Activated T-cell treated with anti-CD3 and anti-CD28 coated beads for 1 hour (primary cell): Measurements from ENCODE around the gene CTNNBIP1.

Source experiments
- DNase-seq: peaks from one replicate; pipeline ENCODE4 v3.0.0-alpha.2; 2020; ENCODE audit warnings: low read depth

The CTNNBIP1 gene

GRCh38 chr1:9853249-9853595 lies 56.8 kb downstream of the CTNNBIP1 start:
- no peak for DNase-seq

- no peak for DNase-seq
Observed at GRCh38 chr1:9852410-9853248, 57.4 kb downstream of the CTNNBIP1 start.

- no peak for DNase-seq
Observed at GRCh38 chr1:9852004-9852403, 58.1 kb downstream of the CTNNBIP1 start.

- DNase-seq, result no peak
Observed at GRCh38 chr1:9850442-9851162, 59.5 kb downstream of the CTNNBIP1 start.

- DNase-seq, result no peak
Observed at GRCh38 chr1:9849691-9850441, 60.2 kb downstream of the CTNNBIP1 start.

- no peak for DNase-seq
Observed at GRCh38 chr1:9848022-9848421, 62.0 kb downstream of the CTNNBIP1 start.

- no peak for DNase-seq
Observed at GRCh38 chr1:9847269-9847668, 62.8 kb downstream of the CTNNBIP1 start.

- no peak for DNase-seq
Observed at GRCh38 chr1:9846611-9847171, 63.4 kb downstream of the CTNNBIP1 start.

- DNase-seq, result no peak
Observed at GRCh38 chr1:9845914-9846313, 64.2 kb downstream of the CTNNBIP1 start.

- DNase-seq, result no peak
Observed at GRCh38 chr1:9844756-9845155, 65.3 kb downstream of the CTNNBIP1 start.

- no peak for DNase-seq
Observed at GRCh38 chr1:9844106-9844505, 66.0 kb downstream of the CTNNBIP1 start.

GRCh38 chr1:9843576-9843945 lies 66.5 kb downstream of the CTNNBIP1 start:
- DNase-seq, result no peak

GRCh38 chr1:9842781-9843575 lies 67.1 kb downstream of the CTNNBIP1 start:
- DNase-seq, result no peak

- DNase-seq, result no peak
Observed at GRCh38 chr1:9842073-9842711, 67.9 kb downstream of the CTNNBIP1 start.

GRCh38 chr1:9841460-9841859 lies 68.6 kb downstream of the CTNNBIP1 start:
- no peak for DNase-seq

- no peak for DNase-seq
Observed at GRCh38 chr1:9840176-9840575, 69.9 kb downstream of the CTNNBIP1 start.

- no peak for DNase-seq
Observed at GRCh38 chr1:9838946-9839345, 71.1 kb downstream of the CTNNBIP1 start.

GRCh38 chr1:9836632-9836960 lies 73.5 kb downstream of the CTNNBIP1 start:
- no peak for DNase-seq

- no peak for DNase-seq
Observed at GRCh38 chr1:9835758-9836631, 74.1 kb downstream of the CTNNBIP1 start.

GRCh38 chr1:9835404-9835757 lies 74.7 kb downstream of the CTNNBIP1 start:
- DNase-seq, result no peak
